Skeletal muscle tissue (tissue), 4 donors: ENCODE data around the gene TPSAB1. TPM values are rescaled to one million over a fixed set of nuclear protein-coding genes. Genes with fewer than 3 reads are reported as not detected.
"Not testable (repeated sequence)": the region's sequence is repeated elsewhere in the genome, so short reads cannot be mapped to it uniquely, and the experiment has no call there.

Experiments
- H3K27ac ChIP-seq: one replicate; pipeline ENCODE4 v1.7.0; 2013; ENCODE audit warnings: mild to moderate bottlenecking, low read depth, low read length, inconsistent platforms
- H3K27me3 ChIP-seq, 3 donors: one replicate each; pipeline ENCODE4 v1.7.0; 2013; ENCODE audit warnings: low read length in 3 of 3; ENCODE audit not compliant: control insufficient read depth in 3 of 3, insufficient read depth in 3 of 3
- H3K36me3 ChIP-seq, 3 donors: one replicate each; pipeline ENCODE4 v1.7.0; 2013; ENCODE audit warnings: low read length in 3 of 3; ENCODE audit not compliant: control insufficient read depth in 3 of 3, insufficient read depth in 3 of 3
- H3K4me1 ChIP-seq, 3 donors: one replicate each; pipeline ENCODE4 v1.7.0; 2013; ENCODE audit warnings: low read length in 3 of 3, mild to moderate bottlenecking in 3 of 3; ENCODE audit not compliant: control insufficient read depth in 3 of 3, insufficient read depth in 3 of 3
- H3K4me3 ChIP-seq, 3 donors: one replicate each; pipeline ENCODE4 v1.7.0; 2013; ENCODE audit warnings: low read length in 3 of 3
- H3K9ac ChIP-seq, 3 donors: one replicate each; pipeline ENCODE4 v1.7.0; 2013; ENCODE audit warnings: low read length in 3 of 3, mild to moderate bottlenecking in 3 of 3, moderate library complexity in 2 of 3, low read depth in 1 of 3
- H3K9me3 ChIP-seq, 3 donors: one replicate each; pipeline ENCODE4 v1.7.0; 2013; ENCODE audit warnings: low read length in 3 of 3; ENCODE audit not compliant: control insufficient read depth in 3 of 3
- total RNA-seq: library from RNA; depleted of rRNA; stranded (reverse); fragments of >200 nt; gene quantifications from one replicate; pipeline ENCODE4 v1.2.3, GENCODE V29; 2014
- donor health status: Osteomylitis.

The TPSAB1 gene
- total RNA-seq, 1 donor from 2014 or later, result 1.0 TPM

DNA sequence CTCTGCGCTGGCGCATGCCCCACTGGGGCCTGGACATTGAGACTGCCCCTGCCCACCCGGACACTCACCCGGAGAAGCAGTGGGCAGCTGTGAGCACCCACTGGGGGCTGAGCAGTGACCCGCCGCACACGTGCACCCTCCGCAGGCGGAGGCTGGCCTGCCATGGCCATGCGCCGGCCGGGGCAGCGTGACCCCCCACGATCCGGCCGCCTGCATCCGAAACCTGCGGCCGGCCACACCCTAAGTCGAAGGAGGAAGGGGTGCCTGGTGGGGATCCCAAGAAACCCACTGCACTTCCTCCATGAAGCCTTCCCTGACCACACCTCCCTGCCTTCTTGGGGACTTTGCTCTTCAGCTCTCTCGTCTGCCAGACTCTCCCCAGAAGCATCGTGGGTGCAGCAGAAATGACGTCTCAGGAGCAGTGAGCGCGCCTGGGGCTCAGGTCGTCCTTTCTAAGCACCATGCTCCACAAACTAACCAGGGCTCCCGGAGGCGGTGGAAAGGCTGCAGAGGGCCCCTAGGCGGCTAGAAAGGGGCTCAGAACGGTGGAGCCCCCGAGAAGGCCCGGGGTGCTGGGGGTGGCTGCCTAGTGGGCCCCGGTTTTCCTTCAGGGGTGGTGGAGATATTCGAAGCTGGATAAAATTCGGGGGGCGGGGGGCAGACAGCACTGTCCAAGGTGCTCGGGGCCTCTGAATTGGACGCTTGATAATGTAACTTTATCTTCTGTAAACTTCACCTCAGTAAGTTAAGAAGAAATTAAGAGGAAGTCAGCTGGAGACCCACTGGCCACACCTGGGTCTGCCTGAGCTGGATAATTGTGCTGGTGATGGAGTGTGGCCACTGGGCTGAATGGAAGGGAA is 16.9 kb upstream of the TPSAB1 start:
- no peak overlapping the region for H3K9ac ChIP-seq
- H3K27me3 ChIP-seq, result peaks cover 6 to 14% (median 6%) of the 10 kb centered on the region in 3 donors
- no peaks in the 10 kb centered on the region for H3K4me1 ChIP-seq
- no peak overlapping the region for H3K4me3 ChIP-seq
- no peak overlapping the region for H3K27ac ChIP-seq
- H3K9me3 ChIP-seq, result no peaks in the 10 kb centered on the region
- H3K36me3 ChIP-seq, result no peaks in the 10 kb centered on the region

DNA sequence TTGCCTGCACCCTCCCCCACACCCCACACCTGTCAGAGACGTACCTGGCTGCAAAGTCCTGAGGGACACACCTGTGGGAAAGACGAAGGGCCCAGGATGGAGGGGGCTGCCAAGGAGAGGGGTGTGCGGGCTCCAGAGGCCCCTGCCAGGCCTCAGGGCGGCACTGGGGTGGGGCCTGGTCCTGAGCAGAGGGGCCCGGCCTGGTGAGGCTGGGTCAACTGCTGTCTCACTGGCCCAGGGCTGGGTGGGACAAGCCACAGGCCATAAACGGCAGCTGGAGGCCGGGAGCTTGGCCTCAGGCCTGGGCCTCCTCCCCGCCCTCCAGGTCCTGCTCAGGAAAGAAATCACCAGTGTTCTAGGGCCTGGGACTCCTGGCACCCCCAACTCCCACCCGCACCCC is 15.9 kb upstream of the TPSAB1 start:
- Histone ChIP-seq H3K36me3 (no peaks in the 10 kb centered on the region), H3K27ac (no peak overlapping the region), H3K27me3 (peaks cover 6 to 10% (median 6%) of the 10 kb centered on the region in 3 donors), H3K9me3 (no peaks in the 10 kb centered on the region), H3K4me1 (no peaks in the 10 kb centered on the region), H3K4me3 (no peak overlapping the region), H3K9ac (no peak overlapping the region)

GRCh38 chr16:1225051-1225451 is 15.5 kb upstream of the TPSAB1 start, which contains the start of gene TPSG1:
TSS of gene TPSG1 (minus strand) at chr16:1225268. CDS start at chr16:1225252, 16 bp downstream.
- Histone ChIP-seq H3K4me1 (no peaks in the 10 kb centered on the region), H3K9me3 (no peaks in the 10 kb centered on the region), H3K36me3 (no peaks in the 10 kb centered on the region), H3K27ac (no peak within 1 kb of the TSS), H3K9ac (no peak within 1 kb of the TSS), H3K4me3 (no peak within 1 kb of the TSS), H3K27me3 (peaks cover 6 to 10% (median 6%) of the 10 kb centered on the region in 3 donors)

GRCh38 chr16:1225728-1226311 is 14.7 kb upstream of the TPSAB1 start:
- not testable (repeated sequence) for H3K9ac ChIP-seq, H3K9me3 ChIP-seq, H3K4me1 ChIP-seq, H3K36me3 ChIP-seq, H3K4me3 ChIP-seq, H3K27ac ChIP-seq
- H3K27me3 ChIP-seq, result peaks cover 6 to 11% (median 10%) of the 10 kb centered on the region in 3 donors

GRCh38 chr16:1226692-1227091 is 13.8 kb upstream of the TPSAB1 start:
- H3K4me1 ChIP-seq, H3K9ac ChIP-seq, H3K27ac ChIP-seq, H3K4me3 ChIP-seq, H3K36me3 ChIP-seq, H3K9me3 ChIP-seq: not testable (repeated sequence)
- H3K27me3 ChIP-seq, result peaks cover 6 to 11% (median 6%) of the 10 kb centered on the region in 3 donors

DNA sequence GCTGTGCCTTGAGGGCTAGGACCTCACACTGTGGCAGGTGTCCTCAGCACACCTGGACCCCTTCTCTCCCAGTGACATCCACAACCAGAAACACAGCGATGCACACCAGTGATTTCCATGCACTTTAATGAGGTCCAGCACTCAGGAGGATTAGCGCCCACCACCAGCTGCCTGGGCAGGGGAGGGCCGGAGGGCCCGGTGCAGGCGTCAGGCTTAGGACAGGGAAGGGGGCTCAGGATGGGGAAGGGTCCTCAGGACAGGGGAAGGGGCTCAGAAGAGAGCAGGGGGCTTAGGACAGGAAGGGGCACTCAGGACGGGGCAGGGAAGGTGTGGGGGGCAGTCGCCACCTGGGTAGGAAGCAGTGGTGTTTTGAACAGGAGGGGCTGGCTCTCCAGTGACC is 12.3 kb upstream of the TPSAB1 start:
- H3K9me3 ChIP-seq, H3K27ac ChIP-seq, H3K27me3 ChIP-seq, H3K9ac ChIP-seq, H3K4me1 ChIP-seq, H3K4me3 ChIP-seq, H3K36me3 ChIP-seq: not testable (repeated sequence)

GRCh38 chr16:1229476-1229875 is 11.0 kb upstream of the TPSAB1 start:
- H3K9ac ChIP-seq, H3K36me3 ChIP-seq, H3K9me3 ChIP-seq, H3K27me3 ChIP-seq, H3K27ac ChIP-seq, H3K4me3 ChIP-seq, H3K4me1 ChIP-seq: not testable (repeated sequence)

- not testable (repeated sequence) for H3K9me3 ChIP-seq, H3K4me1 ChIP-seq, H3K36me3 ChIP-seq, H3K27me3 ChIP-seq, H3K27ac ChIP-seq, H3K9ac ChIP-seq, H3K4me3 ChIP-seq
Measured at GRCh38 chr16:1230084-1230470, 10.4 kb upstream of the TPSAB1 start, which contains the start of gene TPSB2. TSS of gene TPSB2 (minus strand) at chr16:1230184. CDS start at chr16:1229951, 233 bp downstream.

GRCh38 chr16:1230471-1231212 is 9.9 kb upstream of the TPSAB1 start:
- not testable (repeated sequence) for H3K4me3 ChIP-seq, H3K27me3 ChIP-seq, H3K36me3 ChIP-seq, H3K9ac ChIP-seq, H3K27ac ChIP-seq, H3K4me1 ChIP-seq, H3K9me3 ChIP-seq

- H3K9me3 ChIP-seq, H3K4me1 ChIP-seq, H3K9ac ChIP-seq, H3K4me3 ChIP-seq, H3K27ac ChIP-seq, H3K36me3 ChIP-seq, H3K27me3 ChIP-seq: not testable (repeated sequence)
Measured at GRCh38 chr16:1231301-1231700, 9.2 kb upstream of the TPSAB1 start.
